Activated CD8-positive, alpha-beta memory T cell treated with anti-CD3 and anti-CD28 coated beads, Interleukin-2, amount 50 U/mL, for 48 hours (primary cell): ENCODE data around the gene ATF4.
"Not testable (repeated sequence)": the region's sequence is repeated elsewhere in the genome, so short reads cannot be mapped to it uniquely, and the experiment has no call there.

Source experiments
- DNase-seq: peaks from one replicate; pipeline ENCODE4 v3.0.0-alpha.2; 2020

The ATF4 gene

DNA sequence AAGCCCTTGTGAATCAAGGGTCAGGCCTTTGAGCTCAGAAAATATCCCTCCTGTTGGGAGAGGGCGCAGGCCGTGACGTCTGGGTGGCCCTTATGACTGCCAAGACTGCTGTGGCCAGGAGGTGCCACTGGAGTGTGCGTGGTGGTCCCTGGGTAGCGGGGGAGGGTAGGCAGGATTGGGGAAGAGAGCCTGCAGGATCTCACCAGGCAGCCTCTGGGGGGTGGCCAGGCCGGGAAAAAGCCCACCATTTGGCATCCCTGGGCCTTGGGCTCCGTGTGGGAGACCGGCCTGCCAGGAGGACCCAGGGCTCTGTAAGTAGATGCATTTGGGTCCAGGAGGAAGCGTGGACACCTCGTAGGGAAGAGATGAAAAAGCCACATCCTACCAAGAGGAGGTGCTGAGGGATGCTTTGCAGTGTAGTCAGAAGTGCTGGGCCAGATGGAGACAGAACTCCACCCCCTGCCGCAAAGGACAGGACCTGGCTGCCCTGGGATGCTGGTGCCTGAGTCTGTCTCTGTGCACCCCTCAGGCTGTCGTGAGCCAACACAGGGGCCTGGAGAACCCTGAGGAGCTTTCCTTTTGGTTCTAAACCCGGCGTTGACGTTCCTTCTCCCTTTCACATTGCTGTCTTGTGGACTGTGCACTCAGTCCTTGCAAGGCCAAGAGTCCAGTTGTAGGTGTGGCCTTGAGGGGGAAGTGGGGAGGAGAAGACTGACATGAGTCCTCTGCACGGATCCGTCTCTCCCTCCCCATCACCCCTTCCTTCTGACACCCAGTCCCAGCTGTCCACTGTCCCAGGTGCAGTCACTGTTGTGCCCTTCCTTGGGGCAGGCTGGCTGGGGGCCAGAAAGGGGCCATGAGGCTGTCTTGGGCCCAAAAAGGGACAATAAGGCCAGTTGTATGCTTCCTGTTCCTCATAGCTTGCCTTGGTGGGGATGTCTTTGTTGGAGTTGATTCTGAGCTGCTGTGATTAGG is 31.0 kb upstream of the ATF4 start:
- no peak for DNase-seq

DNA sequence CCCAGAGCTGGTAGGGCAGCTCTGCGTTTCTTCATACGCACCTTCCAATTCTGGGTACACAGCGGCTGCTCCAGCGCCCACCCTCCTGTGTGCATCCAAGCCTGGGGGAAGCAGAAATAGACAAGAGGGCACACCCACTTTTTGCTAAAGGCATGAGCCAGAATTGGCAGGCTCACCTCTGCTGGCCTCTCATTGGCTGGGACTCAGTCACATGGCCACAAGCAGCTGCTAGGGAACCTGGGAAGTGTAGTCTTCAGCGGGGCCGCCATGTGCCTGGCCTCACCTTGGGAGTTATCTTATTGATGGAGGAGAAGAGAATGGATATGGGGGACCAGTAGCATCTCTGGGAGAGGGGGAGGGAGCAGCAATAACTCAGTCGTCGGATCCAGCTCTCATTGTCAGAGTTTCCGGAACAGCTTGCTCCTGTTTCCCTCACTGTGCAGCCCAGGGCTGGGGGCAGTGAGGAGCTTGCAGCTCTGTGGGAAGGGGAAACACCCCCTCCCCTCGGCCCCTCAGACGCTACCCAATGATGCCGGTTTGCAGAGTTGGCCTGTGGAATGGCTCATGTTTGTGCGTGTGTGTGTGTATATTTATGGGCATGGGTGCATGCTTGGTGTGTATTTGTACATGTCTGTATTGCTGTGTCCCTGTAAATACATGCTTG is 30.1 kb upstream of the ATF4 start:
- DNase-seq: peak; percentile 85

DNA sequence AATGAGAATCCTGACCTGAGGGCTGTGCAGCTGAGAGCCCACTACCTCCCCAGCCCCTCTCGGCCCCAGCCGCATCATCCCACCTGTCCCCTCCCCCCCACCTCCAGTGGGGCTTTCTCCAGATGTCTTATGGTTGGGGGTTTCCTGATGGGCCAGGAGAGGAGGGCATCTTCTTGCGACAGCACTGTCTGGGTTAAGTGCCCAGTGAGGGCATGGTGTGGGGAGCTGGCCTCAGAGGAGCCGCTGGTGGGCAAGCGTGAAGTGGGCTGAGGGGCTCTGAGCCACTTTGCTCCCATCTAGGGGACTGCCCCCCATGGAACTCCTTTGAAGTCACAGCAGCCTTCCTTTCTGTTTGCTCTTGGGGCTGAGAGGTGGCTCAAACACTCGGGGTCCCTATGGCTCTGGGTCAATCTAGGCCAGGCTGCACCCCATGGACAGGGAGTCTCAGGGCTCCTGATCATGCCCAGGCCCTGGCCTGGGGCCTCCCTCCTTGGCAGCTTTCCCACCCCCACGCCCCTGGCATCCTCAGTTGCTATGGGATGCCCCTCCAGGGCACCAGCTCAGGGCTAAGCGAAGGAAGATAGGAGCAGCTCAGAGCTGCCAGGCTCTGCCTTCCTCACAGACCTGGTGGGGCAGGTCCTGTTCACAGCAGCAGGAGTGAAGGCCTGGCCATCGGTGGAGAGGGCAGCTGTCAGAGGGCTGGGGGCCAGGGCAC is 29.2 kb upstream of the ATF4 start:
- no peak for DNase-seq

DNA sequence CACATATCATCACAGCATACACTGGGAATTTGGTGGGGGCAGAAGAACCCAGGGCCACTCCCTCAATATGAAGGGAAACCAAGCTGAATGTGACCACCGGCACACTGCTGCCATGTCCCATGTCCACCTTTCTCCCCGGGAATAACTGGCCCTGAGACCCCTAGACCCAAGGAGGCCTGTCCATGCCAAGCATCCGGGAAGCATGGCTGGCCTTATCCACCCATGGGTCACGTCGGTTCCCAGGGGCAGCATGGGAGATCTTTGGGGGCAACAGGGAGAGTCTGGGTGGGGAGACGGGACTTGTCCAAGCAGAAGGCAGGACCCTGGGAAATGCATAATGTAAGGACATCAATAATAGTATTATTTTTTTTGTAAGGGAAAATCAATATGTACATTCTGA is 28.7 kb upstream of the ATF4 start:
- no peak for DNase-seq

DNA sequence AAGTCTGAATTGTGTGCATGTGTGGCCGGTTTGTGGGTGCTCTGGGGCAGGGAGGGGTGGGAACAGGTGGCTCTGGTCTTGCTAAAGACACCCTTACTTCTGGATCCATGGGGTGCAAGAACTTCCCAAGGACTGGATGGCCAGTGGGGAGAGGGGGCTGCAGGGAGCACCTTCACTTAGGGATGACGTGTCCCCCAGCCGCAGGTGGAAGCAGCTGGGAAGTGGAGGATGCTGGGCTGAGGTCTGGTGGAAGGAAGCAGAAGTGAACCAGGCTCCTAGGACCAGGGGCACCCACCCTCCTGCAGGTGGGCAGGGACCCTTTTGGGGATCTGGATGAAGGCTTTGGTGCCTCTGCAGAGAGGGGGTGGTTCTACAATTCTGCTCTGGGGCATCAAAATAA is 28.2 kb upstream of the ATF4 start:
- no peak for DNase-seq

DNA sequence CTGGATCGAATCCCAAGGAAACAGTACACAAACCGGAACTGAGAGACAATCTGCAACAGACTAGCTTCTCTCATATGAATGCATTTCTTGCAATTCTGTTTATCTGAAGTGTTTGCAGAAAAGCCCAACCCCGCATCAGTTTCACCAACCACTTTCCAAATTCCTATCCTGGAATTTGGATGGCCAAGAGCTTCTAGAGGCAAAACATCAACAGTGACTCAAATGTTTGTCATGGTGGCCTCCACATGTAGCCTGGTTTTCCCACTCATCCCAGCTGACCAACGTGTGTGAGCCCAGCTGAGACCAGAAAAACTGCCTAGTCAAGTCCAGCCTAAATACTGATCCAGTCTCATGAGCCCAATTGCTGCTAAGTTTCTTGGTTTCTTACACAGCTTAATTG is 26.6 kb upstream of the ATF4 start:
- DNase-seq: no peak

DNA sequence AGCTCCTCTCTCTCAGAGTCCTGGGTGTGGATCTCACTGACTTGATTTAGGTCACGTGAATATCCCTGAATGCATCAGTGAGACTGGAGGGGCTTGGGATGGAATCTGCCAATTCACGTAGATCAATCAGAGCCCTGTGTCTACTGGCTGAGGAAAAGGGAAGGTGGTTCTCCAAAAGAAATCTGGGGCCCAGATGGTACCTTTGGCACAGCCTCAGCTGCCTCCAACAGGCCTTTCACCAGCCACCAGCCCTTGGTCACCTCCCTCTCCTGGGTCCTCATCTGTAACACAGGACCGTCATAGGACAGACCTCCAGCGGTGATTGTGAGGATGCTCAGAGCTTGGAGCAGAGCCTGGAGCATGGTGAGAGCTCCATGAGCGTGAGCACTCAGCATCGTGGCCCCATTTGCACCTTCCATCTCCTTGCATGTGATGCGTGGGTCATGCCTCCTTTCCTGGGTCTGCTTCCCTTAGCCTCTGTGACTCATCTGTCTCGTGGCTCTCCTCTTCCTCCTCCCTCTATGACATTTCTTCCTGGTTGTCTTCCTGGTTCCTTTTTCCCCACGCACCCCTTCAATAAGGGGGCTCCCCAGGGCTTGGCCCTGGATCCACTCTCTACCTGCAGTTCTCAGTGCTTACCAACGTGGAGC is 25.8 kb upstream of the ATF4 start:
- no peak for DNase-seq

DNA sequence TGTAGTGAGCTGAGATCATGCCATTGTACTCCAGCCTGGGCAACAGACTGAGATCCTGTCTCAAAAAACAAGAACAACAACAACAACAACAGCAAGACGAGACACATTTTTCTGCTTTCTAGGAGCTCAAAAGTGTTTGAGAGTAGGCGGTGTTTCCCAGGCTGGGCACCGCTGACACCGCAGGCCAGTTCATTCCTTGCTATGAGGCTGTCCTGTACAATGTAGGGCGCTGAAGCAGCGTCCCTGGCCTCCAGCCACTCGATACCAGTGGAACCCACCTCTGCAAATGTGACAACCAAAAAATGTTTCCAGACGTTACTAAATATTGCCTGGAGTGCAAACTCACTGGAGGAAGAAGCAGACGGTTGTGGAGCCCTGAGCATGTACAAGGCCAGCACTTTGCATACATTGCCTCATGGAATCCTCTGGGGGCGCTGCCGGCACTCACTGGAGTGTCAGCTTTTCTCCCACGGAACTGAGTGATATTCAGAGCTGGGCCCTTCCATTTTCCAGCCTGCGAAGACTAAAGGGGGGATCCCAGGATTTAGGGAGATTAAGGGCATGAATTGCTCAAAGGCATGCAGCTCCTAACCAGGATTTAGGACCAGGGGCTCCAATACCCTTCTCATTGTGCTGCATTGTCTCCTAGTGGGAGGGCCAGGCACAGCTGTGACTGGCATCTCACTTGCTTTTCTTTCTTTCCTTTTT is 24.1 kb upstream of the ATF4 start:
- peak; percentile 74 for DNase-seq

DNA sequence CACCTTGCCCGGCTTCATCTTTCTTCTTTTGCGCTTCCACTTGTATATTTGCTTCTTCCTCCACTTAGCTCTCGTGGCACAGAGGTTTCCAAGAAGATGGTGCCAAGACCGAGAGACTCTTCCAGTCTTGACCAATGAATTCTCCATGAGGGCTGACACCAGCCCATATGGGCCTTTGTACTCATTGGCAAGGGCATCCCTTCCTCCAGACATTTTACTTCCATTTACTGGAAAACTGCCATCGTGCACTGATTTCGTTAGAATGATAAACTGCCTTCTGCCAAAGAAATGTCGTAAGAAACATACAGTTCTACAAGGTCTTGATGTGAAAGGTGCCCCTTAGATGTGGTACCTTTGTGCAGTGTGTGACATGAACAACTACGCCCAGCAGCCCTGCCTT is 22.9 kb upstream of the ATF4 start:
- no peak for DNase-seq

DNA sequence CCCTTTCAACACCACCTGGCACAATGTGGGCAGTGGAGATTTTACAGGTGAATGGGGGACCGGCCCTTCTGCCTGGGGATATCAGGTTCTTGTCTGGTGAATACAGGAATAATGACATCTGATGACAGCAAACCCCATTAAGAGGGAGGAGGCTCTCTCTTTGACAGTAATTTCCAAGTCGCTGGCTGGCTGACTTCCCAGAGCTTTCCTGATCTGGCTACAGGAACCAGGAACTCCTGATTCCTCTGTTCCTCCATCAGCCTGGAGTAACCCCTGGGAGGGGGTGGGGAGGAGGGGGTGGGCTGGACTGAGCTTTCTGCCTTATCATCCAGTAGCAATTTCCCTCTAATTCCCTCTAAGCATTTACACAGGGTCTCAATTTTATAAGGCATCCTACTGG is 22.0 kb upstream of the ATF4 start:
- no peak for DNase-seq

DNA sequence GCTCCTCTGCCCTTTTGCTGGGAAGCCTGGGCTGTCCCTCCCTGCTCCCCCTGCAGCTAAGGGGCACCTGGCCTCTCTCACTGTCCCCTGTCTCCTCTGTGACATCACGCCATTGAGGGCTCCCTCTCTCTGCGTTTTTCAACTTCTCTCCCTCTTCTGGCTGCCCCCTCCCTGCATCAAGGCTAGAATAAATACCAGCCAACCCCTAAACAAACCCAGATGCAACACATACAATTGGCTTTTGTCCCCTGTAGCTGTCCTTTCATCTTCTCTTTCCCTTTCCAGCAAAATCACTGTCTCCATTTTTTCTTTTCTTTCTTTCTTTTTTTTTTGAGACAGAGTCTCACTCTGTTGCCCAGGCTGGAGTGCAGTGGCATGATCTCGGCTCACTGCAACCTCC is 21.6 kb upstream of the ATF4 start:
- no peak for DNase-seq

DNA sequence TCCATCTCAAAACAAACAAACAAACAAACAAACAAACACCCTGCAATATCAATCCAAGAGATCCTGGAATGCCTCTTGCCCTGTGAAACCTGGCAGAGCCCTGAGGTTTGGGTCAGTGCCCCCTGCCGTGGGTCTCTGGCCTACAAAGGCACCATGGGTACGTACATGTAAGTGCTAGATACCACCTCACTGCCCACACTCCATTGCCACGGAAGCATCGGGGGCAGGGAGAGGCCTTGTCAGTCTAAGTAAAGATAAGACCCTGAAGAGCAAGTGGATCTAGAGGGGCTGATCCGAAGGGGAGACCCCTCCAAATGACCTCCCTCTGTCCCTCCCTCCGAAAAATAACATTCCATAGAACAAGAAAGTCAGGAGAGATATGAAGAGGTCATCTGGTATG is 20.3 kb upstream of the ATF4 start:
- DNase-seq: no peak

DNA sequence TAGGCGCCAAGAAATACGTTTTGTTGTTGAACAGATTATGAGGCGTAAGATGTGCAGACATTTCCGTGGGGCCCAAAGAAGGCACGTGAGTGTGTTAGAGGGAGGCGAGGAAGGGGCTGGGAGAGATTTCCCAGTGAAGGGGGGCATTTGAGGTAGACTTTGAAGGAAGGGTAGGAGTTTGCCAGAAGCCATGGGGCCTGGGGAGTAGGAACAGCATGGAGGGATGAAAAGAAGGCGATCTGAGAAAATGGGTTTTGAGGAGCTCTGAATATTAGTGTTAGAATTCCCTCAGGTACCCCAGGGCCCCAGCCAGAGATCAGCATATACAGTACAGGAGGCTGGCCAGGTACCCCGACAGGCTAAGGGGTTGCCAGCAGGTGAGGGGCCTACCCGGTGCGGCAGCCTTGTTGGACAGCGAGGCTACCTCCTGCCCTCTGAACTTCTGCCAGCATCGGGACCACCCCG is 18.7 kb upstream of the ATF4 start:
- no peak for DNase-seq

DNA sequence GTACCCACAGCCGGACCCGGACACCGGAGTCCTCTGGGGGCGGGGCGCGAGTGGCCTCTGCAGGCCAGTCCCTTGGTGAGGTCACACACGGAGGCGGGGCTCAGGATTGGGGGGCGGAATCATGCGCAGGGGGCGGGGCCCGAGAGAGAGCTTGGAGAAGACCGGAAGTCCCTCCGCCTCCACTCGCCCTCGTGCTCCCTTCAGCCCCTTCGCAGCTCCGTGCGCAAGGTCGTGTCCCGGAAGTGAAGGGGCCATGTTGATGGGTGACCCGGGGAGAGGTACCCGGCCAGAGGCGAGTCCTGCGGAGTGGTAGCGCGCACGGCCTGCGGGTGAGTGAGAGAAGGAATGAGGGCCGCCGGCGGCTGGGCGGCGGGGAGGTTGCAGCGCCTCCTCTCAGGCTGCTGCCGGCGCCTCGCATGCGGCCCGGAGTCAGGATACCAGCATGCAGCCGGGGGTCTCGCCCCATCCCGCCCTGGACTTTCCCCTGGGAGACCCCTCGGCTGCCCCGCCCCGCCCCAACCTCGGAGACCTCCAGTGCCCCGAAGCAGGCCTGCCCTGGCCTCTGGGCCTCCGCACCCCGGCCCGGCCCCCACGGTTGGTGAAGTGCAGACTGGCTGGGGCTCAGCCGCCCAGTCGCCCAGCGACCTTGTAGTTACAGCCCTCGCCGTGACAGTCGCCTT is 18.1 kb upstream of the ATF4 start, which contains the start of gene MIEF1:
Gene MIEF1, plus strand, starts transcription at position 182 of the 680 bp plus-strand sequence. CDS start 9,005 bp downstream, outside the sequence.
- DNase-seq: peak; percentile 96

DNA sequence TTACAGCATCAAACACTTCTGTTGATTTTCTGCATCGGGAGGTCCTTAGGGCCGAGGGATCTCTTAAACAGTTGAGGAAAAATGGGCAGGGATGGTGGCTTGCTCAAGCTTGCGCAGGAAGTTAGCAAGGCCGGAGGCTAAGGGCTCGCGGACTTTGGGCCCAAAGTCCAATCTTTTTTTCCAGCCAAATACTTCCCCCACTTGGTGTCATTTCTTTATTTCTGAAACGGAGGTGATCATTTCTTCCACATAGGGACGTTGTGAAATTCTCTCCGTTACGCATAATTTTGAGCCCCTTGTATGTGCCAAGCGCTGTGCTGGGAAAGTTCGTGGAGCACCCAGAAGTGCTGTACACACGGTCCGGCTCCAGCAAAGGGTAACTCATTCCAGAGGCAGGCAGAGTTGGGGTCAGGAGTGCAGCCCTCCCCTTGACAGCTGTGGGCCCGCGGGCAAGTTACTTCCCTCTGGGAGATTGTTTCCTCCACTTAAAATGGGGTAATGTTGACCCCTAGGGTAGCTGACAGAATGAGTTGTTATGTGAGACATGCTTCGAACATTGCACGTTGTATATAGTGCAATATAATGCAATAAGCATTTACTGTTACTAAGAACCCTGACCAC is 17.5 kb upstream of the ATF4 start:
- no peak for DNase-seq

DNA sequence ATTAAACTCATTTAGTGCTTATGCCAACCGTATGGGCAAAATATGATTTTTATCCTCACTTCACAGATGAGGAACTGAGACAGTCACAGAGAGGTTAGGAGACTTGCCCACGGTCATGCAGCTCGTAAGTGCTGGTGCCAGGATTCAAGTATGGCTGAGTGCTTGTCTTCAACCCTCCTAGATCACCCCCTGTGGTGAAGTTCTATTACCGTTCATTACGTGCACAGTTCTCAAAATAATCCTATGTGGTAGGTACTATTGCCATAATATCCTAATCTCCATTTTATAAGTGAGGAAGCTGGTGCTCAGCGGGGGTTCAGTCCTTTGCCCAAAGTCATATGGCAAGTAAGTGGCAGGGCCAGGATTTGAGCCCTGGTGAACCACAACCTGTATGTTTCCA is 16.7 kb upstream of the ATF4 start:
- no peak for DNase-seq

DNA sequence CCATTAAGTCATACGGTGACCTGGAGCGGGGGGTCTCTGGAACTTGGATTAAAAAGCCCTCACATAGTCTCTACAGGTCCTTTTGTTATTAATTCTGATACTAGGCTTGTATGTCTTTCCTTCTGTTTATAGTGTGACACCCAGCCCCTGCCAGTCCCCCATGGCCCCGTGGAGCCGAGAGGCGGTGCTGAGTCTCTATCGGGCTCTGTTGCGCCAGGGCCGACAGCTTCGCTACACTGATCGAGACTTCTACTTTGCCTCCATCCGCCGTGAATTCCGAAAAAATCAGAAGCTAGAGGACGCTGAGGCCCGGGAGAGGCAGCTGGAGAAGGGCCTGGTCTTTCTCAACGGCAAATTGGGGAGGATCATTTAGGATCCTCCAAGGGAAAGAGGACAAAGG is 16.3 kb upstream of the ATF4 start:
- DNase-seq: no peak

DNA sequence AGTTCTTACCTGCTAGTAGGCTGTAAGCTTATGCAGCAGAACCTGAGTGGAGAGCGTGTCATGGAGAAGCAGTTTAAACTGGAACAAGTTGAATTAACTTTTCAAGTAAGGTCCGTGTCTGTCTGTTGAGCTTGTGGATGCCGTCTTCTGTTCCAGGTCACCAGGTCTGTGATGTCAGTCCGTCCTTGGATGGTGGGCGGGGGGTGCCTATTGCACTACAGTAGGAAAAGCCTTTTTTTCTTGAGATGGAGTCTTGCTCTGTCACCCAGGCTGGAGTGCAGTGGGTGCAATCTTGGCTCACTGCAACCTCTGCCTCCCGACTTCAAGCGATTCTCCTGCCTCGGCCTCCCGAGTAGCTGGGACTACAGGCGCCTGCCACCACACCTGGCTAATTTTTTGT is 13.3 kb upstream of the ATF4 start:
- not testable (repeated sequence) for DNase-seq

DNA sequence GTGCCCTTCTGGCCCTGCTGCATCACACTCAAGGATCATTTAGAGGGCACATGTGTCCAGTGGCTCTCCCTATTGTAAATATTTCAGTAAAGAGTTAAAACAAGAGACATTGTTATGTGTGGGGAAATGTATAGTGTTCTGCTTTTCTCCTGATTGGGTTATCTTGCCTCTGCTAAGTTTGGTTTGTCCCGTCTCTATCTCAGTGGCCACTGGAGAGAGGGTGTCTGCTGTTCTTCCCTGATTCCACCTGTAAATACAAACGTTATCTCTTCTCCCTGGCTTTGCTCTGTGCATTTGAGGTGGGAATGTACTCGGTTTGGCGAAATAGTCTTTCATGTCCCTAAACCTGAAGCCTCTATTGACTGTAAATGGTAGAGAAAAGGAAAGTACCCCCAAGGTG is 12.0 kb upstream of the ATF4 start:
- no peak for DNase-seq

DNA sequence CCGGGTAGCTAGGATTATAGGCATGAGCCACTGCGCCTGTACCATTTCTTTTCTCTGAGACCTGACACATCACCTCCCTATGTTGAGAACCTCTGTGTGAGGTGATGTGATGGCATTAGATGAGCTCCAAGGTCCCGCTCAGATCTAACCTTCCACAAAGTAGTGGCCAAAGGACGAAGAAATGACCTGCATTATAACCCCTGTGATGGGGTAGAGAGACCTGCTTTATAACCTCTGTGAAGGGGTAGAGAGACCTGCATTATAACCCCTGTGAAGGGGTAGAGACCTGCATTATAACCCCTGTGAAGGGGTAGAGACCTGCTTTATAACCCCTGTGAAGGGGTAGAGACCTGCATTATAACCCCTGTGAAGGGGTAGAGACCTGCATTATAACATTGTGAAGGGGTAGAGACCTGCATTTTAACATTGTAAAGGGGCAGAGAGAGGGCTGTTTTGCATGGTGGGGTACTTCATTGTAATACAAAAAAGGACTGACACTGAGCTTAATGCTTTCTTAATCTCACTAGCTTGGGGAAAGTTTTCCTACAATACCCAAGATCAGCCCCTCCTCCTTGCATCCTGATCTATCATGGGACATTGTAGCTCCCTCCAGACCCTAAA is 9.7 kb upstream of the ATF4 start:
- no peak for DNase-seq

DNA sequence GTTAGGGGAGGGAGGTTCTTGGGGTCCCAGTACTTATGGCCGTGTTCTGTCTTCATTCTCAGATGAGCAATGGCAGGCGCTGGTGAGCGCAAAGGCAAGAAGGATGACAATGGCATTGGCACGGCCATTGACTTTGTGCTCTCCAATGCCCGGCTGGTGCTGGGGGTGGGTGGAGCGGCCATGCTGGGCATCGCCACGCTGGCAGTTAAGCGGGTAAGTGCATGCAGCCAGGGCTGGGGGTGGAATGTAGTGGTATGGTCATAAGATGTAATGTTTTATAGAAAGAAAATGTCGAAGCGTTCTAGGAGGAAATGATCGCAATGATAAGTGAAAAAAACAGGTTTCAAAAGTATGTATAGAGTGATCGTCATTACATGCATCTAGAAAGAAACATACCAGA is 9.1 kb upstream of the ATF4 start:
- DNase-seq: no peak
